GM19328 (cell line): Measurements from ENCODE around the gene FAM186B.

Experiments
- ATAC-seq: cut with Tn5 transposase; IDR thresholded peaks from one replicate; pipeline ENCODE4 v1.9.1; 2021; ENCODE audit warnings: mild to moderate bottlenecking, moderate library complexity; ENCODE audit not compliant: unreplicated experiment

FAM186B gene

GRCh38 chr12:49553512-49554088, 51.8 kb downstream of the FAM186B start:
- ATAC-seq, result no peak

GRCh38 chr12:49552899-49553298, 52.5 kb downstream of the FAM186B start:
- ATAC-seq, result no peak

GRCh38 chr12:49552425-49552824, 53.0 kb downstream of the FAM186B start:
- no peak for ATAC-seq

GRCh38 chr12:49552014-49552413, 53.4 kb downstream of the FAM186B start:
- ATAC-seq, result no peak

- no peak for ATAC-seq
These were observed 54.7 kb downstream of the FAM186B start for GRCh38 chr12:49550693-49551252.

- ATAC-seq, result no peak
These were observed 55.4 kb downstream of the FAM186B start for GRCh38 chr12:49549735-49550692.

- no peak for ATAC-seq
These were observed 56.4 kb downstream of the FAM186B start for GRCh38 chr12:49548822-49549648.

- ATAC-seq, result no peak
These were observed 57.0 kb downstream of the FAM186B start for GRCh38 chr12:49548481-49548821.

GRCh38 chr12:49547090-49547690, 58.2 kb downstream of the FAM186B start:
- ATAC-seq, result no peak

- no peak for ATAC-seq
These were observed 59.0 kb downstream of the FAM186B start for GRCh38 chr12:49546481-49546880.

- ATAC-seq, result no peak
These were observed 59.6 kb downstream of the FAM186B start for GRCh38 chr12:49545815-49546214.

GRCh38 chr12:49543914-49544815, 61.3 kb downstream of the FAM186B start:
- no peak for ATAC-seq

GRCh38 chr12:49543221-49543913, 62.1 kb downstream of the FAM186B start:
- no peak for ATAC-seq

GRCh38 chr12:49542592-49543160, 62.8 kb downstream of the FAM186B start:
- ATAC-seq, result no peak

GRCh38 chr12:49541911-49542505, 63.4 kb downstream of the FAM186B start:
- ATAC-seq, result no peak

- ATAC-seq, result no peak
These were observed 64.1 kb downstream of the FAM186B start for GRCh38 chr12:49541140-49541861.

- no peak for ATAC-seq
These were observed 65.0 kb downstream of the FAM186B start for GRCh38 chr12:49540229-49541139.
